ENCODE measurements around the gene SMAD4.

- no peak for TF ChIP-seq CTCF (IDR thresholded peaks at IDR 0.05)
- TF ChIP-seq POLR2AphosphoS5 (IDR thresholded peaks at IDR 0.05): no peak
Measured at GRCh38 chr18:51066273-51066672, 36.3 kb downstream of the SMAD4 start.
